ELF-1 (cell line): ENCODE measurements around the gene FRMD4A.
"Not testable (repeated sequence)": the region's sequence is repeated elsewhere in the genome, so short reads cannot be mapped to it uniquely, and the experiment has no call there.

Experiments used
- DNase-seq: peaks from one replicate; pipeline ENCODE4 v3.0.0-alpha.2; 2016; ENCODE audit warnings: low read depth, low spot score

The FRMD4A gene

DNA sequence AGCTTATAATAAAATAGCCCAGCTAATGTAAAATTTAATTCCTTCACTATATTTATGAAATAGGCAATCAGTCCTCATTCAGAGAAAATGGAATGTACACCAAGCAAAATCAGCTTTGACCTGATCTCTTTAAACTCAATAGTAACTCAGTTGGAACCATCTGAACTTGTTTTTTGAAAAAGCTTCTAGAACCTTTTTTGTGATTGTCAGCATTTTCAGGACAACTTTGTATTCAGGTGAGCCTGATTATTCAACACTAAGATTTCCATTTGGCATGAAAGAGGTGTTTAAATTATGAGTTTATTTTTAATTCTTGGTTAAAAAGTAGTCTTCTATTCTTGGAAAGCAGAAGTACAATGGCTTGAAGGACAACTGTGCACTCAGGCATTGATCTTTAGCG lies 89.5 kb downstream of the FRMD4A start:
- no peak for DNase-seq

GRCh38 chr10:14240253-14241189 lies 90.2 kb downstream of the FRMD4A start:
- no peak for DNase-seq

- not testable (repeated sequence) for DNase-seq
Measured at GRCh38 chr10:14238659-14239058, 92.1 kb downstream of the FRMD4A start.

- DNase-seq, result no peak
Measured at GRCh38 chr10:14236341-14236740, 94.4 kb downstream of the FRMD4A start.

GRCh38 chr10:14235566-14236195 lies 95.0 kb downstream of the FRMD4A start:
- DNase-seq, result no peak

DNA sequence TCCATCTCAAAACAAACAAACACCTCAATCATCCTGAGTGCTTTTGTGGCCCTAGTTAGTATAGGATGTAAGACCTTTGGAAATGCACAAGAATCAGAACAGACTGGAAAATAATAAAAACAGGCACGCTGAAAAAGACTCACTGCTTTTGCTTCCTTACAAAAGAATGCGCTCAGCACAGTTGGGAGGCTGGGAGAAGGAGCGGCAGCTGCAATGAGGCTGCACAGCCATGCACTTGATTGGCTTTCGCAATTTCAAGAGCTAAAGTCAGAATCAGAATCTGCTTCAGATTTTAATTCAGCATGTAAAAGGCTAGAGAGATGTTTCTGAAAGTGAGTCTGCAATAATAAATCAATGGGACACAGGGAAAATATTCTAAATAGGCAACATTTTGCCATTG lies 97.2 kb downstream of the FRMD4A start:
- peak; percentile 24 for DNase-seq

DNA sequence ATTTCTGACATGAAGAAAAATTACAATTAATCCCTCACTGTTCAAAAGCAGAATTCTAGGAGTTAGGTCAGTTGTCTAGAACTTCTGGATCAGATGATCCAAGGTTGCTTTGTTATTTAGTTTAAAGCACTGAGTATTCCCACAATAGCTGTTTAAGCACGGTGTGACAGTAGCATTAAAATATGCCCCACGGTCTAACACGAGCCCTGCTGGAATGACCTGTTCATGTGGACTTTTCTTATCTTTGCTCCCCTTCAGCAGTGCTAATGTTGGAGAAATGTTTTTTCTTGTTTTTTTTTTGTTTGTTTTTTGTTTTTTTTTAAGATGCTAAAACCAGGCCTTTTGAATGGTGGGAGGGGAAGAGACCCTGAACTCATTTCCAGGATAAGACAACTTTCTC lies 101.9 kb downstream of the FRMD4A start:
- not testable (repeated sequence) for DNase-seq

DNA sequence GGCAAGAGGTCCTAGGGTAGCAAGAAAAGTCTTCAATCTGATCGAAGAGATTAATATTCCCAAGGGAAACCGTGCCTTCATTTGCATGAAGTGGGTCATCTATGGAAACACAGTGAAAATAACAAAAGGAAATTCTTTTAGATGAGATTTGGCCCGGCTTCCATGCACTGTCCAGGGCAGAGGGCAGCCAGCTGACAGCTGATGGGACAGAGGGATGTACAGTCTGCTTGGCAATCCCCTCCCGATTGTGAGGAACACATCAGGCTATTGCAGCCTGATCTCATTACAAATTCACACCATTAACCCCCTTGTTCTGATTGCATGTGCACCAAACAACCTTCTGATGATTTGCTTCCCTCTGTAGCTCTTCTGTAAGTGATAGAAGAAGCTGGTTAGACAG lies 105.3 kb downstream of the FRMD4A start:
- DNase-seq, result no peak

DNA sequence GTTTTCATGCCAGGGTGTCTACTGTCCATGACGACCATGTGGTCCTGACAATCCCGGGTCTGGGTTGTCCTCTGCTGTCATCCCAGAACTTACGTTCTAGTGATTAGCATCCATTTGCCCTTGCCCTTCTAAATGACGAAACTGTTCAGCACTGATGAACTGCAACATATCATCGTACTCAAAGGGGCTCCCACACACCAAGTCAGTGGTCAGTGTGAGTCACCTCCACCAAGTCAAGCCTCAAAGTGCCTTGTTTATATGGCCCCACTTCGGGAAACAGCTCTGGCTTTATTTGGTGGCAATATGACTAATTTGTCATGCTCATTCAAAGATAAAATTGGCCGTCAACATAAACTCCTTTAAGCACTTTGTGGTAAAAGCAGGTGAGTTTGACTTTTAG lies 110.7 kb downstream of the FRMD4A start:
- no peak for DNase-seq

- DNase-seq, result no peak
Measured at GRCh38 chr10:14219411-14219810, 111.3 kb downstream of the FRMD4A start.

- DNase-seq, result no peak
Measured at GRCh38 chr10:14215641-14216040, 115.1 kb downstream of the FRMD4A start.

DNA sequence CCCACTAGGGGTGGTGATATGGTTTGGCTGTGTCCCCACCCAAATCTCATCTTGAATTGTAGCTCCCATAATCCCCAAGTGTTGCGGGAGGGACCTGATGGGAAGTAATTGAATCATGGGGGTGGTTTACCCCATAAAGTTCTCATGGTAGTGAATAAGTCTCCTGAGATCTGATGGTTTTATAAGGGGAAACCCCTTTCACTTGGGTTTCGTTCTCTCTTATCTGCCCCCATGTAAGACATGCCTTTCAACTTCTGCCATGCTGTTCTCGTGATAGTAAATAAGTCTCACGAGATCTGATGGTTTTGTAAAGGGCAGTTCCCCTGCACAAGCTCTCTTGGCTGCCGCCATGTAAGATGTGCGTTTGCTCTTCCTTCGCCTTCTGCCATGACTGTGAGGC lies 117.0 kb downstream of the FRMD4A start:
- not testable (repeated sequence) for DNase-seq

GRCh38 chr10:14211610-14212009 lies 119.1 kb downstream of the FRMD4A start:
- no peak for DNase-seq

DNA sequence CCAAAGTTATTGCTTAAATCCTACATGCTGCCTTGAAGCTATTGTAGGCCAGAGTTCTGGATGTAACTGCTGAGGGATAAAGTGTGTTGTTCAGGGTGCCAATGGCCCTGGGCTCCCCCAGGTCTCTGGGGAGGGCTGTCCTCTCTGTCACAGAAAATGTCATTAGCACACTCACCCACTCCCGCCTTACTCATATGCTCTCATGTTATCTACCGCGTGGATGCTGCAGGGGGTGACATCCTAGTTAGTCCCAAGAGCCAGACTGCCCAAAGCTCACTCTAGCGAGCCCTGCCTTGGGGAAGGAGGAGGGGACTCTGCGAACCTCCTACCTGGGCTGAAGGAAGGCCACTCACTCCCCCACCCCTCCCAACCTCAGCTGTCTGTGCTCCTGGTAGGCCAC lies 122.5 kb downstream of the FRMD4A start:
- DNase-seq, result no peak

- no peak for DNase-seq
Measured at GRCh38 chr10:14205233-14205632, 125.5 kb downstream of the FRMD4A start.

GRCh38 chr10:14200698-14201544 lies 129.8 kb downstream of the FRMD4A start:
- DNase-seq, result peak; percentile 84

DNA sequence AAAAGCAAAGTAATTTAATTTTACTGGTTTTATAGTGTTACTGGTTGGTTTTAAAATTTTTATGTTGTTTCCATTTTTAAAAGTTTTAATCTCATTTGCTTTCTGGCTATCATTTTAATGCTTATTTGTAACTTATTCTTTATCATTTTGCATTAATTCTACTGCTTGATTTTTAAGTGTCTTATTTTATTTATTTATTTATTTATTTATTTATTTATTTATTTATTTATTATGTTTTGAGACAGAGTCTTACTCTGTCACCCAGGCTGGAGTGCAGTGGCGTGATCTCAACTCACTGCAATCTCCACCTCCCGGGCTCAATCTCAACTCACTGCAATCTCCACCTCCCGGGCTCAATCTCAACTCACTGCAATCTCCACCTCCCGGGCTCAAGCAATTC lies 131.6 kb downstream of the FRMD4A start:
- DNase-seq, result not testable (repeated sequence)

GRCh38 chr10:14198078-14198477 lies 132.6 kb downstream of the FRMD4A start:
- no peak for DNase-seq

GRCh38 chr10:14196113-14196512 lies 134.6 kb downstream of the FRMD4A start:
- no peak for DNase-seq

GRCh38 chr10:14195433-14195832 lies 135.3 kb downstream of the FRMD4A start:
- DNase-seq, result no peak

- no peak for DNase-seq
Measured at GRCh38 chr10:14192746-14193145, 138.0 kb downstream of the FRMD4A start.

DNA sequence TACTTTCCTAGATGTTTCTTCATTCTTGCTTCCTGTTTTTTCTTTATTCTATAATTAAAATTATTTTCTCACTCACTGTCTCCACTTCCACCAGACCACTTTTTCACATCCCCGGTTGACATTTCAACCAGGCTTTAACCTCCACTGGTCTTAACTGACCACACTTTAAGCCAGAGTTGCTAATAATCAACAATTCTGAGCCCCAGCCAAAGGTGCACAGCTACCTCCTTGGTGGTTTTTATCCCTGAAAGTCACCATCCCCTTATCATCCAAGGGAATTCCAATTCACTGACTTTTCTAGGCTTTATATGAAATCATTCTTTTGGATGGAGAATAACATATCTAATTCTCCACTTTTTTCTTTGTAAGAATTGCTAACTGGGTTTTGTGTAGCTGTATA lies 138.9 kb downstream of the FRMD4A start:
- DNase-seq, result no peak
